CD1c-positive myeloid dendritic cell (primary cell): Measurements from ENCODE around the gene FMNL2.
"Not testable (repeated sequence)": the region's sequence is repeated elsewhere in the genome, so short reads cannot be mapped to it uniquely, and the experiment has no call there.

Source experiments
- DNase-seq: peaks from one replicate; pipeline ENCODE4 v3.0.0-alpha.2; 2016; ENCODE audit errors: extremely low spot score

FMNL2 gene

DNA sequence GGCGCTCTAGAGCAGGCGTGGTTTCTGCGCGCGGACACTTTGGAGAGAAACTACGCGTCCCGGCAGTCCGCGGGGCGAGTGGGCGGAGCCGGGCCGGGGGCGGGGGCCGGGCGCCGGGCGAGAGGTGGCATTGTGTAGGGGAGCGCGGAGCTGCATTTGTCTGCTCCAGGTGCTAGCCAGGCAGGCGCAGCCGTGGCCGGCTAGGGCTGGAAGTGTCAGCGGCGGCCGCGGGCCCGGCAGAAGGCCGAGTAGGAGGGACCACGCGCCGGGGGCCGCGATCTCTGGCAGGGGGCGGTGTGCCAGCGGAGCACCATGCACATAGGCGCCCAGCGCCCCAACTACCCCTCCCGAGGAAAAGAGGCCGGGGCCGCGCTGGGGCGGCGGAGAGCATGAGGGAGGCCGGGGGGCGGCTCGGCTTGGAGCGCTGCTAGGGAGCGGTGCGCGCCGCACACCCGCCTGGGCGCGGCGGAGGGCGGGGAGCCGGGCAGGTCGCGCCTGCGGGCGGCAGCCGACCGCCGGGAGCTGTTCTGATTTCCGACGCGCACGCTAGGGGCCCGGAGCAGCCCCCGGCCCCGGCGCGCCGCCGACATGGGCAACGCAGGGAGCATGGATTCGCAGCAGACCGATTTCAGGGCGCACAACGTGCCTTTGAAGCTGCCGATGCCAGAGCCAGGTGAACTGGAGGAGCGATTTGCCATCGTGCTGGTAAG lies at the start of gene FMNL2:
FMNL2 (plus strand) TSS at position 159 of the 710 bp plus-strand sequence.
- DNase-seq = peak; percentile 68

DNA sequence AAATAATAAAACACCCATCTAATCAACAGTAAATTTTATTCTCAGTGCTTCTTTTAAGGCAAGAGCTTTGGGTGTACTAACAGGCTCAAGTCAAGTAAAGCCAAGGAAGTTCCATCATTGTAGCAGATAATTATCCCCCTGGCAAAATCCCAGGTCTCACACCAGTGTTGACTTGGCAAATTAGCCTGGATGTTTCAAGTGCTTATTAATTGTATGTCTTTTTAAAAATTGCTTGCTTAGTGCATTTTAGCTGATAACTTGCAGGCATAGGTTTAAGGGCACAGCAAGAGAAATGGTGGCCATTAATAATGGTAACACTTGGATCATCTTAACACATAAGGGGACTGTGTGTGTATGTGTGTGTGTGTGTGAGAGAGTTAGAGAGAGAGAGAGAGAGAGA lies 42.0 kb upstream of the FMNL2 start:
- DNase-seq = no peak

DNA sequence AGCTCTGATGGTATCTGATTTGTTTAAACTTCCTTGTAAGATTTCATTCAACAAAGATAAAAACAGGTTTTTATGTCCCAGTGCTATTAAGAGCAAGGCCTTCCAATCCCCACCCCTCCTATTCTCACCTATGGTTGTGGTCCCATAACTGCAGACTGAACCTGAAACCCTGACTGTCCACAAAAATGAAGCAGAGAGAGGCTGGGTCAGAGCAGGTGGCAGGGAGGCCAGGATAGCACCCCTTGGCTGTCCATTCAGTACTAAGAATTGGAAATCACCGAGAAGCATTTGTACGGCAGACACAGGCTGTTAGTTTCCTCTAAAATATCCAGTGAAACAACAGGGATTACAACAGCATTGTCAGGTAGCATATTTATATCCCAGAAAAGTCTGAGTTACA lies 37.3 kb upstream of the FMNL2 start:
- DNase-seq = no peak

DNA sequence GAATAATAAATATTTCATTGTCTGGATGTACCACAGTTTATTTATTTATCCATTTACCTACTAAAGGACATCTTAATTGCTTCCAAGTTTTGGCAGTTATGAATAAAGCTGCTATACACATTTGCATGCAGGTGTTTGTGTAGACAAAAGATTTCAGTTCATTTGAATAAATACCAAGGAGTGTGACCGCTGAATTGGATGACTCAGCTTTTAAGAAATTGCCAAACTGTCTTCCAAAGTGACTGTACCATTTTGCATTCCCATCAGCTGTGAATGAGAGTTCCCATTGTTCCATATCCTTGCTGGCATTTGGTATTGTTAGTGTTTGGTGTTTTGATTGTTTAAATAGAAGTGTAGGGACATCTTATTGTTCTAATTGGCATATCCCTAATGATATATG lies 36.2 kb upstream of the FMNL2 start:
- no peak for DNase-seq

DNA sequence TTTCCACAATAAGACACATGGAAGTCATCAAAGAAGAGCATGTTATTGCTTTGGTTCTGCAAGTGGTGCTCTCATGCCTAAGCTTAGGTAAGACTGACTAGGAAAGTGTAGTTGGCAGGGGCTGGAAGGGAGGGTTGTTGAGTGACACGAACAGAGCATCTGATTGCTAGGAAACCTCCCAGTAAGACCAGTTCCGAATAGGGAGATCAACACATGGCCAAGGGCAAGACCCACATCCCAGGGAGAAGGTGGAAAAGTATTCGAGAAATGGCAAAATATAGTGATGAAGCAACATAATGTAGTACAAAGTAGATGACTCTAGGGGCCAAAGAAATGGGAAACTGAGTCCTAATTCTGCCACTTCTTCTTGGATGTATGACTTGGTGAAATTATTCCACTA lies 33.8 kb upstream of the FMNL2 start:
- no peak for DNase-seq

DNA sequence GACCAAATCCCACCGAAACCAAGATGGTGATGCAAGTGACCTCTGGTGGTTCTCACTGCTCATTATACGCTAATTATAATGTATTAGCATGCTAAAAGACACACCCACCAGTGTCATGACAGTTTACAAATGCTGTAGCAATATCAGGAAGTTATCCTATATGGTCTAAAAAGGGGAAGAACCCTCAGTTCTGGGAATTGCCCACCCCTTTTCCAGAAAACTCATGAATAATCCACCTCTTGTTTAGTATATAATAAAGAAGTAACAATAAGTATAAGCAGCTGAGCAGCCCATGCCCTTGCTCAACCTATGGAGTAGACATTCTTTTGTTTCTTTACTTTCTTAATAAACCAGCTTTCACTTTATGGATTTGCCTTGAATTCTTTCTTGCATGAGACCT lies 31.0 kb upstream of the FMNL2 start:
- peak; percentile 63 for DNase-seq

DNA sequence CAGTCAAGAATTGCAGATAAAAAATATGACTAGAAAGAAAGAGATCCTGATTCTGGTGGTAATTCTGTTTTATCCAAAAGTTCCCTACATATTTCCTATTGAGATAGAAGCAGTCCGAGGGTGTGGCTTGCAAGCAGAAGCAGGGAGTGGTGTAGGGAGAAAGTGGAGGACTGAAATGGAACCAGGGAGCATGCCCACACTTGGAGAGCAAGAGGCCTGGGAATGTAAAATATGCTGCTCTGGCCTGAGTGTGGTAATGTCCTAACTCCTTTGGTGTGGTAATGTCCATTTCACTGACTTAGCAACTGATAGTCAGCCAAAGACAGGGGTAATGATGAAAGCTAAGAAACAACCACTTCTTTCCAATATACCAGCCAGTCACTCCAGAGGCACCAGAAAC lies 30.1 kb upstream of the FMNL2 start:
- DNase-seq = no peak

DNA sequence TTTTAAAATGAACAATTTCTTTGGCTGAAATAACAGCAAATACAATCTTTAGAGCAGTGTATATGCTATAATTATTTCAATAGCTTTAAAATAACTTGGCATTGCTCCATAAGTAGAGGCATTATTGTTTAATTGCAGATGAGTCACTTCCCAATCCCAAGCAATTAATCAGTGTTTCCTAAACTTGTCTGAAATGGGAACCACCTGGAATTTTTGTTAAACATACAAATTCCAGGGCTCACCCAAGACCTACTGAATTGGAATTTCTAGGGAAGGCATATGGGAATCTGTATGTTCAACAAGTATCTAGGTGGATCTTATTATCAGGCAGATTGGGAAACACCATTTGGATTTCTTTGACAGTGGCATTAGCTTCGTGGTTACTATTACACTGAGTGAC lies 27.1 kb upstream of the FMNL2 start:
- DNase-seq = no peak

DNA sequence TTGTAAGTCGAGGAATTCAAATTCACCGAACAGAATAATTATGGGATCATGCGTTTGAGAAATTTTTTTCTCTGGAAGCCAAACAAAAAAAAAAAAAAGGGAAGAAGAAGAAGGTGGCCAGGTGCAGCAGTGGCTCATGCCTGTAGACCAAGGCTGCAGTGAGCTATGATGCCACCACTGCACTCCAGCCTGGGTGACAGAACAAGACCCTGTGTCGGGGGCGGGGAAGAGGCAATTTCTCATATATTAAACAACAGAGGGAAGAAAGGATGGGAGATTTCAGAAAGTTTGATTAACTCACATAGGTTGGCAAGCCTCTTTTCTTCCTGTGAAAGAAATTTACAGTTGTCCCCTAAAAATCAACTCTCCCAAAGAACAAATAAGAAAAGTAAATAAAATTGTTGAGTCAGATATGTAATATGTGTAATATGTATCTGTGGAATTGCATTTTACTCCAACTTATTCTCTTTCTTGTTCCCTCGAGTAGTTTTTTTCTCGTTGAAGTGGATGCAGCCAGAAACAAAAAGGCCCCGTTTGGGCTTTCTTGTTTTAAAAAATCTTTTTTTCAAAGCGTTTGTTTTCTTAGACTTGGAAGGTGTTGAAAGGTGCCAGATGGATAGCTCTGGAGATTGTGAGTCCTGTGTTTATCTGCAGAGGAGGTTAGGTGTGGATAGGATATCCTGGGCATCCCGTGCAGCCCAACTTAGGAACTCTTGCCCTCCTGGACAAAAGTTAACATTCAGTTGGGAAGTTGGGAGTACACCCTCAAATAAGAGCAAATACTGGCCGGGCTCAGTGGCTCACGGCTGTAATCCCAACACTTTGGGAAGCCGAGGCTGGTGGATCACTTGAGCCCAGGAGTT lies 25.4 kb upstream of the FMNL2 start:
- no peak for DNase-seq

DNA sequence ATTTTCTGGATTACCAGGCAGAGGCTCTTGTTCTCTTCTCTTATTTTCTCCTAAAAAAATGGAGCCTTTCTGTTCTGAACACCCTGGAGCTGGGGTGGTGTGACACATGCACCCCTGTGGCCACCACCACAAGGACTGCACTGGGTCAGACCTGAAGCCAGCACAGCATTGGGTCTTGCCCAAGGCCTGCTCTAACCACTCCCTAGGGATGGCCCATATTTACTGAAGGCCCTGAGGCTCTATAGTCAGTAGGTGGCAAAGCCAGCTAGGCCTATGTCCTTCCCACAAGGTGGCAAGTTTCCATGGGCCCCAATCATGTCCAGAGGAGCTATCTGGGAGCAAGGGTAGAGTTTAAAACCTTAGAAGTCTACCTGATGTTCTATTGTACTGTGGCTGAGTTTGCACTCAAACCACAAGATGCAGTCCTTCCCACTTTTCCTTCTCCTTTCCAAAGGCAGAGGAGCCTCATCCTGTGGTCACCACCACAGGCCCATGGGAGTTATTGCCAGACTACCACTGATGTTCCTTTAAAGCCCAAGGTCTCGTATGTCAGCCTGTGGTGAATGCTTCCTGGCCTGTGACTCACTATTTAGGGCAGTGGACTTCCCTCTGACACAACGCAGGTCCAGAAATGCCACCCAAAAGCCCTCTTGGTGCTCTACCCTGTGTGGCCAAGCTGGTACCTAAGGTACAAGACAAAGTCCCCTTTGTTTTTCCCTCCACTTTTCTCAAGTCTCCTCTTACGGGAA lies 15.0 kb upstream of the FMNL2 start:
- DNase-seq = peak; percentile 69

DNA sequence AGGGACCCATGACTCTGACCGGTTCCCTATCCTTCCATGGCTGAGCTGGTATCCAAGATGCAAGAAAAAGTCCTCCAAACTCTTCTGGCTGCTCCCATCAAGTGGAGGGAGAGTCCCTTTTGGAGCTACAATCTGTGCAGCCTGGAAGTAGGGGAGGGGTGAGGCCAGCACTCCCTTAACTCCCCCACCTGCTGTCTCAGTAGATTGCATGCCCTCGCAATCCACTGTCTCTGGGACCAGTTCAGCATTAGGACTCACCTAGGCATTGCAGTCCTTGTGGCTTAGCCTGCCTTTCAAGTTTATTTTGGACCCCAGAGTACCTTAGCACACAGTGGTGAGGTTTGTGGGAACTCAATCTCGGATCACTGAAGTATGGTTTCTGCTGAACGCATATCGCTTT lies 14.2 kb upstream of the FMNL2 start:
- DNase-seq = no peak

DNA sequence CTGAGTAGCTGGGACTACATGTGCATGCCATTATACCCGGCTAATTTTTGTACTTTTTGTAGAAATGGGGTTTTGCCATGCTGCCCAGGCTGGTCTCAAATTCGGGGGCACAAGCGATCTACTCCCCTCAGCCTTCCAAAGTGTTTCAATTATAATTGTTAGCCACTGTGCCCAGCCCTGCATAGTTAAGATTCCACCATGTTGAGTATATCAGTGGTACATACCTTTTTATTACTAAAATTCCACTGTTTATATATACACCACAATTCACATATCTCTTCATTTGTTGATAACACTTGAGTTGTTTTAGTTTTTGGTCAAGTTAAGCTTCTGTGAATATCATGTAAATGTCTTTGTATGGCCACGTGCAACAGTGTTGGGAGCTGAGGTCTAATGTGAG lies 12.8 kb upstream of the FMNL2 start:
- DNase-seq = no peak

DNA sequence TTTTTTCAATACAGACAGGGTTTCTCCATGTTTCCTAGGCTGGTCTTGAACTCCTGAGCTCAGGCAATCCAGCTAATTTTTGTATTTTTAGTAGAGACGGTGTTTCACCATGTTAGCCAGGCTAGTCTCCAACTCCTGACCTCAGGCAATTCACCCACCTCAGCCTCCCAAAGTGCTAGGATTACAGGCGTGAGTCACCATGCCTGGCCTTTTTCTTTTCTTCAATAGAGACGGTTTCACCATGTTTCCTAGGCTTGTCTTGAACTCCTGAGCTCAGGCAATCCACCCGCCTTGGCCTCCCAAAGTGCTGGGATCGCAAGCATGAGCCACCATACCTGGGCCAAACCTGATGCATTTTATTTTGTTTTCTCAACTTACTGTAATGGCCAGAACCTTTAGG lies 9.8 kb upstream of the FMNL2 start:
- not testable (repeated sequence) for DNase-seq

DNA sequence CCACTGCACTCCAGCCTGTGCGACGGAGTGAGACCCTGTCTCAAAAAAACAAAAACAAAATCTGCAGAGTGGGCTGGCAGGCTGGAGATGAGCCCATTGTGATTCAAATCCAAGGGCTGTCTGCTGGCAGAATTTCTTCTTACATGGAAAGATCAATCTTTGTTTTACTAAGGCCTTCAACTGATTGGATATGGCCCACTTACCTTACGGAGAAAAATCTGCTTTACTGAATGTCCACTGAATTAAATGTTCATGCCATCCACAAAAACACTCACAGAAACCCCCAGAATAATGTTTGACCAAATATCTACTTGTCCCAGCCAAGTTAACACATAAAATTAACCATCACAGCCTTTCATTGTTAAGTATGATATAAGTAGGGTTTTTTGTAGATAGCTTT lies 8.3 kb upstream of the FMNL2 start:
- DNase-seq = no peak

DNA sequence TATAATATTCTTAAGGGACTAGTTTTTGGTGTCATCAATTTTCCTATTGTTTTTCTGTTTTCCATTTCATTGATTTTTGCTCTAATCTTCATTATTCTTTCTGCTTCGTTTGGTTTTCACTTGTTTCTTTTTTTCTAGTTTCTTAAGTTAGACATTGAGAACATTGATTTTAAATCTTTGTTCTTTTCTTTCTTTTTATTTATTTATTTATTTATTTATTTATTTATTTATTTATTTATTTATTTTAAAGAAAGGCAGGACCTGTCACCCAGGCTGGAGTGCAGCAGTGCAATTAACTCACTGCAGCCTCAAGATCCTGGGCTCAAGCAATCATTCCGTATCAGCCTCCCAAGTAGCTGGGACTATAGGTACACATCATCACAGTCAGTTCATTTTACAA lies 7.0 kb upstream of the FMNL2 start:
- no peak for DNase-seq

DNA sequence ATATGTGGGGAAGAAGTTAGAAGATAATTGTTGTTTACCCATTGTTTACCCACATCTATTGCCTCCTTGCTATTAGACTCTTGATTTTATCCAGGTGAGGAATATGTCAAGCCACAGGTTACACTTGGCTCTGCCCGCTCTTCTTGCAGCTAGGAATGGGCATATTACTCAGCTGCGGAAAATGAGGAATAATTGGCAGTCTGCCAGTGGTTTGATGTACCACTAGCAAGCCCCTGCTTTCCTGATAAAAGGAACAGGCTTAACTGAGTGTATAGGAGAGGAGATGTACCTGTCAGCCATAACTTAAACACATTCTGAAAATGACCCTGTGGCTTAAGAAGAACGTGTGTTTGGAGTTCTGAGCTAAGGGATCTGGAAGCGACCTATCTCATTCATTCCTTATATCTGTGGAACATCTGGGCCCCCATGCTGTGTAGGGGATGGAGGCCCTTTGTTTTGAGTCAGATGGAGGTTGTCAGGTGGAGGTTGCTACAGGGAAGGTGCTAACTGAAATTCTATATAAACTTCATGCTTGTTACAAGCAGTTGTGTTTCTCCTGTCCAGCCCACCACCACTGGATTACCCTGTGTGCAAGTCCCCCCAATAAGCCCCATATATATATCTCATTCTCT lies 4.6 kb upstream of the FMNL2 start:
- DNase-seq = no peak

DNA sequence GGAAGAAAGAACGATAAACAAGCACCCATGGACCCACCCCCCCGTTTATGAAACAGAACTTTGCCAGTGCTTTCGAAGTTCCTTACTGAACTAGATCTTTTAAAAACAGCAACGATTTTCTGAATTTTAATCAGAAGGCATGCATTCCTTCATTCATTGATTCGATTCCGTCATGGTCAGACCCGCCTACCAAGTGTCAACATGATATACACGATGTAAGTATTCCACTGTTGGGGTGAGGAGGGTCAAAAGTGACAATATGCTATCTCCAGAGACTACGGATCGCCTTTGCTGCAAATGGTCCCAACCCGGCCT lies 316 bp upstream of the FMNL2 start:
- no peak for DNase-seq

DNA sequence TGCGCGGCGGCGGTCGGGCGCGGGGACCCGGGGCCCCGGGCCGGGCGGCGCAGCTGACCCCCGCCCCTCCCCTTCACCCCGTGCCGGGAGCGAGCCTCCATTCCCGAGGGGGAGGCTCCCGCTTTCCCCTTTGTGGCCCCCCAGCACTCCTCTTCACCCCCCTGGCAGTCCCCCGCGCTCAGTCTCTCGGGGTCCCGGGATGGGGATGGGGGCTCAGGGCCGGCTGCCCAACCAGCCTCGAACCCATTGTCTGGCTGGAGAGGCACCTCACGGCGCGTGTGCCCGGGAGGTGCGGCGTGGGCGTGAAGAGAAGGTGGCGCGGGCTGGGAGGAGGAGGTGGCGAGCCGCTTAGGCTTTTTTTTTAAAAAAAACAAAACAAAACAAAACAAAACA lies 748 bp downstream of the FMNL2 start:
- no peak for DNase-seq

DNA sequence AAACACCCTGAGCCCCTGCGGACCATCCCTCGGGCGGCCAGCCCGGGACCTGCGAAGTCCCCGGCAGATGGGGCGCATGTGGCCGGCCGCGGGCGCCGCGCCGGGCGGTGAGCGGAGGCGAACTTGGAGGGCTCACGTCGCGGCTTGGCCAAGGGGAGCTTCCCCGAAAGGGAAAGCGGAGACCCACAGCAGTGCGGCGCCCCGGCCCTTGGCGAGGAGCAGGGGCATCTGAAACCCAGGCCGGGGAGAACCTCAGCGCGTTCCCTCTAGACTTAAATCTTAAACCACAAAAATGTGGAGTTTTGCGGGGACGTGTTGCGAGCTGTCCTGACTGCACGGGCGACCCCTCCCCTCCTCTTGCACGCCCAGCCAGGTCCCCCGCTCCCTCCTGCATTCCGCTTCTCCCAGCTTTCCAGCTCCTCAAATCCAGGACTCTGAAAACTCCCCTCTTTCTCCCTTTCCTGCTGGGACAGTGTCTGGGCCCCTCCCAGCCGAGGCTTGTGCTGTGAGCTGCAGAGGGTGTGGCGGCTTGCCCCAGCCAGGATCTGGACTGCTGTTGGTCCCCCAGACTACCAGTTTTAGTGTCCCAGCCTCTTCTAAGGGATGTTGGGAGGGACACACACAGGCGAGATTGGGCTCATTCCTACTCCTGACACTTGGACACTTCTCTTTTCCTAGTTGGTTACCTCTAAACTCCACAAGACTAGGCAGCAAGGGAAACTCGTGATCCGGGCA lies 1.3 kb downstream of the FMNL2 start:
- DNase-seq = peak; percentile 32

DNA sequence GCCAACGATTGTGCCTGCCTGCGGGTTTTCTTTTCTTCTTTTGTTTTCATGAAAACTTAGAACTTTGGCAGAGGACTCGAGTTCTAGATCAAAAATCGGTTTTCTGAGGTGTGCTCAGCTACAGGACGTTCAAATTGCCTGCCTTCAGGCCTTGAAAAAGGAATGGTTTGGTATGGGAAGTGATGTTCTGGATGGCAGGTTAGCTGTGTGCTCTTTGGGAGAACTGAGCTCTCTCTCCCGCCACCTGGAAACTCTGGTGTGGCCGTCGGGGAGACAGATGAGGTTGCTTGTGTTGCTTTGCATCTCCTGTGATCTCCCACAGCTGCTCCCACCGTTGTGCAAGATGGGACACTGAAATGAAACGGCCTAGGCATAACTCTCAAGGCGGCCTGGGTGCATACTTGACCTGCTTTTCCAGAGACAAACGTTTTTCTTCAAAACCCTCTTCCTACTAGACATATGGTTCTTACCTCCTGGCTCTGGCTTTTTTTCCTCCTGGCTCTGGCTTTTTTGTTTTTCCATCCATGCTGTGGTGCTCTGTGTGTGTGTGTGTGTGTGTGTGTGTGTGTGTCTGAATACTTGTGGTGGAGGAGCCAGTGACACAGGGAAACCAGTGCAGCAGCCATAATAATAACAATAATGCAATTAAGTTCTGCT lies 2.0 kb downstream of the FMNL2 start:
- no peak for DNase-seq

DNA sequence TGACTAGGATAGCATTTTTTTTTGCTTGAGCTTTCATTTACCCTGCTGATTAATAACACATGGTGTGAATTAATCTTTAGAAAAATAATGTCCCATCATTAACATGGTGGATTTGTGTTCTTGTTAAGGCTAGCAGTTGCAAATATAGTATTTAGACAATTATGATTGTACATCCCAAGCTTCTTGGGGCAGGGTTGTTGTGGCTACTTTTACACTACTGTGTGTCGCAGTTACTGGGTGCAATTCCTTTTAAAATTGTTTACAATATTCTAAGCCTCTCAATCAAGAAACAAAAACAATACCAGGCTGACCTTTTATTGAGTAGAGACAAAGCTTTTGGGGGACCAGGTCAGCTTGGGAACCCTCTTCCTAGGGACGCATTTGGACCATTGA lies 2.5 kb downstream of the FMNL2 start:
- DNase-seq = no peak
